HEK293 (cell line): Measurements from ENCODE around the gene ADGRD1.

Experiments used
- CTCF ChIA-PET: fragments of 350-600 bp; formaldehyde crosslinking; extraction: SDS; loops from one replicate; lab custom pipeline; 2021; ENCODE audit warnings: antibody characterized with exemption; lab: Yijun Ruan, JAX
- POLR2A ChIA-PET: fragments of 300-600 bp; formaldehyde crosslinking; extraction: SDS; loops from one replicate; lab custom pipeline; 2020; ENCODE audit warnings: antibody characterized with exemption, inconsistent platforms; lab: Yijun Ruan, JAX
- H3K27ac ChIP-seq: fragments of 200-500 bp; sonication (Bioruptor generic); 2 replicates; pipeline ENCODE4 v1.5.1; 2014; ENCODE audit warnings: low read depth, low read length, control low read depth, inconsistent platforms; ENCODE audit errors: extremely low read depth
- H3K36me3 ChIP-seq, 2 experiments: fragments of 200-500 bp in 1 of 2; sonication (Bioruptor generic) in 1 of 2; 1 replicate in 1 of 2; 2 replicates in 1 of 2; pipeline ENCODE4 v1.5.1; 2014 to 2017; ENCODE audit warnings: inconsistent platforms in 2 of 2, low read length in 2 of 2; ENCODE audit not compliant: control insufficient read depth in 2 of 2, insufficient read depth in 1 of 2
- H3K4me1 ChIP-seq: fragments of 200-500 bp; sonication (Bioruptor generic); 2 replicates; pipeline ENCODE4 v1.5.1; 2014; ENCODE audit warnings: mild to moderate bottlenecking, low read length, inconsistent platforms; ENCODE audit not compliant: control insufficient read depth, insufficient read depth
- H3K4me3 ChIP-seq: 2 replicates; pipeline ENCODE4 v1.5.1; 2011; ENCODE audit warnings: low read depth, mild to moderate bottlenecking, control low read depth, low read length, moderate library complexity
- H3K9me3 ChIP-seq: fragments of 200-500 bp; sonication (Bioruptor generic); 2 replicates; pipeline ENCODE4 v1.5.1; 2014; ENCODE audit warnings: low read depth, low read length, inconsistent platforms; ENCODE audit not compliant: control insufficient read depth, insufficient read depth
- FEZF1 ChIP-seq: fragments of 450-650 bp; formaldehyde crosslinking; IDR thresholded peaks from 2 replicates; pipeline ENCODE4 v1.5.1; 2016; ENCODE audit warnings: missing biosample characterization, missing genetic modification characterization
- GLIS1 ChIP-seq: fragments of 450-650 bp; formaldehyde crosslinking; IDR thresholded peaks from 2 replicates; pipeline ENCODE4 v1.5.1; 2016; ENCODE audit warnings: missing biosample characterization, missing genetic modification characterization
- KLF8 ChIP-seq: fragments of 450-650 bp; formaldehyde crosslinking; IDR thresholded peaks from 2 replicates; pipeline ENCODE4 v1.5.1; 2016; ENCODE audit warnings: missing biosample characterization, missing genetic modification characterization
- PRDM1 ChIP-seq: fragments of 450-650 bp; formaldehyde crosslinking; IDR thresholded peaks from 2 replicates; pipeline ENCODE4; 2016; ENCODE audit warnings: missing biosample characterization, missing genetic modification characterization
- YY1 ChIP-seq: fragments of 450-650 bp; formaldehyde crosslinking; IDR thresholded peaks from 2 replicates; pipeline ENCODE4 v1.5.1; 2018; ENCODE audit warnings: missing biosample characterization, missing genetic modification characterization
- ZEB2 ChIP-seq: fragments of 450-650 bp; formaldehyde crosslinking; IDR thresholded peaks from 2 replicates; pipeline ENCODE4 v1.5.1; 2016; ENCODE audit warnings: missing biosample characterization, missing genetic modification characterization
- ZNF112 ChIP-seq: fragments of 450-650 bp; formaldehyde crosslinking; IDR thresholded peaks from 2 replicates; pipeline ENCODE4 v1.5.0; 2017; ENCODE audit warnings: missing biosample characterization, missing genetic modification characterization
- ZNF157 ChIP-seq: fragments of 450-650 bp; formaldehyde crosslinking; IDR thresholded peaks from 2 replicates; pipeline ENCODE4 v1.5.1; 2016; ENCODE audit warnings: missing biosample characterization, missing genetic modification characterization
- ZNF24 ChIP-seq: fragments of 450-650 bp; formaldehyde crosslinking; IDR thresholded peaks from 2 replicates; pipeline ENCODE4 v1.5.1; 2016; ENCODE audit warnings: missing biosample characterization, missing genetic modification characterization
- ZNF266 ChIP-seq: fragments of 450-650 bp; formaldehyde crosslinking; IDR thresholded peaks from 2 replicates; pipeline ENCODE4 v1.5.1; 2016; ENCODE audit warnings: missing biosample characterization, missing genetic modification characterization, low read depth
- ZNF280C ChIP-seq: fragments of 450-650 bp; formaldehyde crosslinking; IDR thresholded peaks from 2 replicates; pipeline ENCODE4 v1.5.1; 2016; ENCODE audit warnings: missing biosample characterization, missing genetic modification characterization
- ZNF292 ChIP-seq: fragments of 450-650 bp; formaldehyde crosslinking; IDR thresholded peaks from 2 replicates; pipeline ENCODE4 v1.5.1; 2016; ENCODE audit warnings: low read depth, missing biosample characterization, missing genetic modification characterization, borderline replicate concordance
- ZNF354C ChIP-seq: fragments of 450-650 bp; formaldehyde crosslinking; IDR thresholded peaks from 2 replicates; pipeline ENCODE4 v1.5.1; 2016; ENCODE audit warnings: missing biosample characterization, missing genetic modification characterization, low read depth, borderline replicate concordance
- ZNF394 ChIP-seq: fragments of 450-650 bp; formaldehyde crosslinking; IDR thresholded peaks from 2 replicates; pipeline ENCODE4 v1.5.1; 2016; ENCODE audit warnings: missing biosample characterization, missing genetic modification characterization, mild to moderate bottlenecking, moderate library complexity, borderline replicate concordance
- ZNF623 ChIP-seq: fragments of 450-650 bp; formaldehyde crosslinking; IDR thresholded peaks from 2 replicates; pipeline ENCODE4 v1.5.1; 2016; ENCODE audit warnings: missing biosample characterization, missing genetic modification characterization
- ZNF658 ChIP-seq: fragments of 450-650 bp; formaldehyde crosslinking; IDR thresholded peaks from 2 replicates; pipeline ENCODE4; 2016; ENCODE audit warnings: missing biosample characterization, missing genetic modification characterization
- ZNF692 ChIP-seq: fragments of 450-650 bp; formaldehyde crosslinking; IDR thresholded peaks from 2 replicates; pipeline ENCODE4 v1.5.1; 2016; ENCODE audit warnings: missing biosample characterization, missing genetic modification characterization
- ZSCAN5A ChIP-seq: fragments of 450-650 bp; formaldehyde crosslinking; IDR thresholded peaks from 2 replicates; pipeline ENCODE4 v1.5.1; 2016; ENCODE audit warnings: missing biosample characterization, missing genetic modification characterization
- TF ChIP-seq, protein P1 (sequence below): fragments of 450-650 bp; formaldehyde crosslinking; IDR thresholded peaks from 2 replicates; pipeline ENCODE4 v1.5.1; 2016; ENCODE audit warnings: missing biosample characterization, missing genetic modification characterization
- TF ChIP-seq, protein P2 (sequence below): fragments of 450-650 bp; IDR thresholded peaks from 2 replicates; pipeline ENCODE4 v1.5.1; 2018; ENCODE audit warnings: missing biosample characterization, mild to moderate bottlenecking, missing genetic modification characterization
- TF ChIP-seq, protein P3 (sequence below): fragments of 450-650 bp; formaldehyde crosslinking; IDR thresholded peaks from 2 replicates; pipeline ENCODE4 v1.5.1; 2016; ENCODE audit warnings: missing biosample characterization, missing genetic modification characterization, borderline replicate concordance

The ADGRD1 gene

DNA sequence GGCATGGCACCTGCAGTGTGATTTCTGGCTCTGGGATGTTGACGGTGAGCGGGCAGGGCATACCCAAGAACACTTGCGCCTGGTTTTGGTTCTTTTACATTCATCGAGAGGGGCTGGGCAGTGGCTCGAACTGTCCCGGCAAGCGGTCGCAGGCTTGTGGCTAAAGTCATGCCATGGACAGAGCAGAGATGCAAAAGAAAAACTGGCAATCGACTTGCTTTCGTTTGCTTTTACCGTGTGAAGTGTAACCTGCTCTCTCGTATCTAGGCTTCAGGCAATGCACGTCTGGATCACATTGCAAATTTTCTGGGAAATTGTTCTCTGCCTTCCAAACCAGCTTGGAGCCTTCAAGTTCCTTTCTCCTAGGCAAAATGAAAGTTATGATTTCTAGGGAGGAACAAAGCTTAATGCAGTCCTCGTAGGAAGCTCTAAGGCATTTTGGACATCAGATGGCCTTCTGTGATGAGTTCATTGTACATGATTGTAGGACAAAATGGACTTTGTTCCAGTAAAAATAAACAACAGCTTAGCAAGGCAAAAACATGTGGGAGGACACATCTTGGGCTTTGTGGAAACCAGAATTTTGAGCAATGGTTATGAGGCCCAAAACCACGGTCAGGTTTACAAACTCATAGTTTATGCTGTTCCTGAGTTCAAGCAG lies 18.3 kb downstream of the ADGRD1 start:
- no peak for TF ChIP-seq ZNF112 (tag by site-specific recombination)
- POLR2A ChIA-PET, result no interaction called here
- CTCF ChIA-PET, result no interaction called here
- H3K9me3 ChIP-seq, result no peaks in the 10 kb centered on the region
- no peak overlapping the region for H3K27ac ChIP-seq
- no peaks in the 10 kb centered on the region for H3K4me1 ChIP-seq
- no peak overlapping the region for H3K4me3 ChIP-seq
- H3K36me3 ChIP-seq, result no peaks in the 10 kb centered on the region

DNA sequence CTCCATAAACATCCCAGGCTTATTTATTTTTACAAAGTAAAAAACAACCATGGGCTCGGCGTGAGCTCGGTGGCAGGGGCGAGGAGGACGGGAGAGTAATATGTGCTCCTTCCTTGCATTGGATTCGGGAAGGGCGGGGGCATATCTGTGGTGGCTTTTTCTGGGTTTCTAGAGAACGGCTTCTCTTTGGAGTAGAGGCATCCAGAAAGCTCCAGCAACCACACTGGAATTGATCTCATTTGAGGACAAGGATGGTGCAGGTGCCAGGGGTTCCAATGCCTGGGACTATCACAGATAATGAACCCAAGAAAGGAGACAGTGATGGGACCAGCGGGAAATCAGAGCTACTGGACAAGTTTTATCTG lies 18.9 kb downstream of the ADGRD1 start:
- H3K4me3 ChIP-seq, result no peak overlapping the region
- ChIA-PET POLR2A (no interaction called here), CTCF (no interaction called here)
- no peak overlapping the region for H3K27ac ChIP-seq
- TF ChIP-seq ZSCAN5A (tag by site-specific recombination) (no peak), ZNF157 (no peak), ZNF280C (tag by site-specific recombination) (no peak), ZNF292 (tag by site-specific recombination) (no peak), ZNF658 (tag by site-specific recombination) (no peak), ZNF692 (tag by site-specific recombination) (no peak), ZNF266 (no peak), KLF8 (no peak)
- TF ChIP-seq, protein P1, sequence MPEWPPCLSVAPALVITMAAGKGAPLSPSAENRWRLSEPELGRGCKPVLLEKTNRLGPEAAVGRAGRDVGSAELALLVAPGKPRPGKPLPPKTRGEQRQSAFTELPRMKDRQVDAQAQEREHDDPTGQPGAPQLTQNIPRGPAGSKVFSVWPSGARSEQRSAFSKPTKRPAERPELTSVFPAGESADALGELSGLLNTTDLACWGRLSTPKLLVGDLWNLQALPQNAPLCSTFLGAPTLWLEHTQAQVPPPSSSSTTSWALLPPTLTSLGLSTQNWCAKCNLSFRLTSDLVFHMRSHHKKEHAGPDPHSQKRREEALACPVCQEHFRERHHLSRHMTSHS, result no peak
- H3K9me3 ChIP-seq, result no peaks in the 10 kb centered on the region
- no peaks in the 10 kb centered on the region for H3K4me1 ChIP-seq
- H3K36me3 ChIP-seq, result no peaks in the 10 kb centered on the region

DNA sequence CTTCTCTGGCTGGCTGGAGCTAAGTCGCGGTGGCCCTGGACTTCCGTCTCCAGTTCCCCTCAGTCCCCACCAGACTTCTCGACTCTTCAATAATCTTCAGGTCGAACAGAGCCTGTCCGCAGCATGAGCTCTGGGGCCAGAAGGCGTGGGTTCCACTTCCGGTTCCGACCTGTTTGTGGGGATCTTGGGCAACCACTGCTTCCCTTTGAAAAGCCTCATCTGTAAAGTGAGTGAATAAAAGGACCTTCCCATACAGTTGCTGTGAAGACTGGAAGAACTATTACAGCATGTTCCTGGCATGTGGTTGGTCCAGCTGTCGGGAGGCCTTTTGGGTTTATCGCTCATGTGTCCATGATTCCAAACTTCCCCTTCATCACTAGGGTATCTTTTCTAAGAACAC lies 19.4 kb downstream of the ADGRD1 start:
- CTCF ChIA-PET, result no interaction called here
- Histone ChIP-seq H3K4me3 (no peak overlapping the region), H3K9me3 (no peaks in the 10 kb centered on the region), H3K4me1 (no peaks in the 10 kb centered on the region), H3K27ac (no peak overlapping the region), H3K36me3 (no peaks in the 10 kb centered on the region)
- POLR2A ChIA-PET, result no interaction called here
- TF ChIP-seq FEZF1 (tag by site-specific recombination) (no peak), ZEB2 (tag by site-specific recombination) (no peak), YY1 (tag by site-specific recombination) (no peak), ZNF394 (tag by site-specific recombination) (no peak), GLIS1 (no peak), ZNF112 (tag by site-specific recombination) (no peak), ZNF354C (tag by site-specific recombination) (no peak), ZNF24 (tag by site-specific recombination) (no peak), ZNF623 (tag by site-specific recombination) (no peak), PRDM1 (tag by site-specific recombination) (no peak)
- TF ChIP-seq, protein P2, sequence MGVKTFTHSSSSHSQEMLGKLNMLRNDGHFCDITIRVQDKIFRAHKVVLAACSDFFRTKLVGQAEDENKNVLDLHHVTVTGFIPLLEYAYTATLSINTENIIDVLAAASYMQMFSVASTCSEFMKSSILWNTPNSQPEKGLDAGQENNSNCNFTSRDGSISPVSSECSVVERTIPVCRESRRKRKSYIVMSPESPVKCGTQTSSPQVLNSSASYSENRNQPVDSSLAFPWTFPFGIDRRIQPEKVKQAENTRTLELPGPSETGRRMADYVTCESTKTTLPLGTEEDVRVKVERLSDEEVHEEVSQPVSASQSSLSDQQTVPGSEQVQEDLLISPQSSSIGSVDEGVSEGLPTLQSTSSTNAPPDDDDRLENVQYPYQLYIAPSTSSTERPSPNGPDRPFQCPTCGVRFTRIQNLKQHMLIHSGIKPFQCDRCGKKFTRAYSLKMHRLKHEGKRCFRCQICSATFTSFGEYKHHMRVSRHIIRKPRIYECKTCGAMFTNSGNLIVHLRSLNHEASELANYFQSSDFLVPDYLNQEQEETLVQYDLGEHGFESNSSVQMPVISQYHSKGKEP (tag by site-specific recombination), result no peak
- TF ChIP-seq, protein P3, sequence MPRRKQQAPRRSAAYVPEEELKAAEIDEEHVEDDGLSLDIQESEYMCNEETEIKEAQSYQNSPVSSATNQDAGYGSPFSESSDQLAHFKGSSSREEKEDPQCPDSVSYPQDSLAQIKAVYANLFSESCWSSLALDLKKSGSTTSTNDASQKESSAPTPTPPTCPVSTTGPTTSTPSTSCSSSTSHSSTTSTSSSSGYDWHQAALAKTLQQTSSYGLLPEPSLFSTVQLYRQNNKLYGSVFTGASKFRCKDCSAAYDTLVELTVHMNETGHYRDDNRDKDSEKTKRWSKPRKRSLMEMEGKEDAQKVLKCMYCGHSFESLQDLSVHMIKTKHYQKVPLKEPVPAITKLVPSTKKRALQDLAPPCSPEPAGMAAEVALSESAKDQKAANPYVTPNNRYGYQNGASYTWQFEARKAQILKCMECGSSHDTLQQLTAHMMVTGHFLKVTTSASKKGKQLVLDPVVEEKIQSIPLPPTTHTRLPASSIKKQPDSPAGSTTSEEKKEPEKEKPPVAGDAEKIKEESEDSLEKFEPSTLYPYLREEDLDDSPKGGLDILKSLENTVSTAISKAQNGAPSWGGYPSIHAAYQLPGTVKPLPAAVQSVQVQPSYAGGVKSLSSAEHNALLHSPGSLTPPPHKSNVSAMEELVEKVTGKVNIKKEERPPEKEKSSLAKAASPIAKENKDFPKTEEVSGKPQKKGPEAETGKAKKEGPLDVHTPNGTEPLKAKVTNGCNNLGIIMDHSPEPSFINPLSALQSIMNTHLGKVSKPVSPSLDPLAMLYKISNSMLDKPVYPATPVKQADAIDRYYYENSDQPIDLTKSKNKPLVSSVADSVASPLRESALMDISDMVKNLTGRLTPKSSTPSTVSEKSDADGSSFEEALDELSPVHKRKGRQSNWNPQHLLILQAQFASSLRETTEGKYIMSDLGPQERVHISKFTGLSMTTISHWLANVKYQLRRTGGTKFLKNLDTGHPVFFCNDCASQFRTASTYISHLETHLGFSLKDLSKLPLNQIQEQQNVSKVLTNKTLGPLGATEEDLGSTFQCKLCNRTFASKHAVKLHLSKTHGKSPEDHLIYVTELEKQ (tag by site-specific recombination), result no peak
